Stimulated activated CD4-positive, alpha-beta T cell treated with anti-CD3 and anti-CD28 coated beads, Interleukin-4, amount 100 ng/mL, for 24 hours (primary cell): ENCODE results near the gene PLK2.

Experiments
- DNase-seq: peaks from one replicate; pipeline ENCODE4 v3.0.0-alpha.2; 2020

The PLK2 gene

GRCh38 chr5:58447226-58447625, 12.7 kb downstream of the PLK2 start:
- DNase-seq, result no peak

DNA sequence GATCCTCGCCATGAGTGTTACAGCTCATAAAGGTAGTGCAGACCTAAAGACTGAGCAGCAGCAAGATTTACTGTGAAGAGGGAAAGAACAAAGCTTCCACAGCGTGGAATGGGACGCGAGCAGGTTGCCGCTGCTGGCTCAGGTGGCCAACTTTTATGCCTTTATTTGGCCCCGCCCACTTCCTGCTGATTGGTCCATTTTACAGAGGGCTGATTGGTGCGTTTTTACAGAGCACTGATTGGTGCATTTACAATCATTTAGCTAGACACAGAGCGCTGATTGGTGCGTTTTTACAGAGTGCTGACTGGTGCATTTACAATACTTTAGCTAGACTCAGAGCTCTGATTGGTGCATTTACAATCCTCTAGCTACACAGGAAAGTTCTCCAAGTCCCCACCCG, 13.9 kb downstream of the PLK2 start:
- DNase-seq, result no peak

DNA sequence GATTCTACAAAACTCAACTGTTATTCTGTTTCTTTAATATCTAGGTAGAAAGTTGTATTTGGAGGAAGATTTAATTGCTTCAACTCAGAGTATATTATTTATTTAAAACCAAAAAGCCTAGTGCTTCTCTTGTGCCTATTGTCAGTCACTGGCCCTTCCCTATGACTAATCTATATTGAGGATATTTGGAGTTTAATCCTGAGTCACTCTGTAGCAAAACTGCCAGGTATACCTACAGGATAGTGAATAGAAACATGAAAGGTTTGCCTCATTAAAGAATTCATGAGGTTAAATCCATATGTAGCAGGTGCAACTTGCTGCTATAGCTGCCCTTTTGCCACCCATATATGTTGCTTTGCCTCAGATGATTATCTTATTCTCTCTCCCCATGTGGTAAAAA, 15.1 kb downstream of the PLK2 start:
- no peak for DNase-seq

GRCh38 chr5:58440901-58441460, 18.9 kb downstream of the PLK2 start:
- no peak for DNase-seq

GRCh38 chr5:58439094-58439644, 20.7 kb downstream of the PLK2 start:
- DNase-seq, result no peak

GRCh38 chr5:58437661-58438060, 22.2 kb downstream of the PLK2 start:
- DNase-seq, result no peak

DNA sequence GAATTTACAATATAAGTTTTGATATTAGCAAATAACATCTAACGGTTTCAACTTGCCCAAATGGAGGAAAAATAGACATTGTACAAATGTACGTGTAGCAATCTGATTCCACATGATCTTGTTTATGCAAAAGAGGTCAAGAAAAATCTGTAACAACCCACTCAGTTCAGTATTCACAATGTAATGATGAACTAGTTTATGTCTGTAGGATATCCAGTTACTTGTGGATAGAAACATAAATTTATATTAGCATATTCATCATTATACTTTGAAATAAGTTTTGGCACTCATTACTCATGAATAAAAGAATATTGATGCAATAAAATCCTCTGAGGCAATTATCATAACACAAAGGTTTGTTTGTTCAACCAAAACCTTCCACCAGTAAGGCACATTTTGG, 28.1 kb downstream of the PLK2 start:
- no peak for DNase-seq

DNA sequence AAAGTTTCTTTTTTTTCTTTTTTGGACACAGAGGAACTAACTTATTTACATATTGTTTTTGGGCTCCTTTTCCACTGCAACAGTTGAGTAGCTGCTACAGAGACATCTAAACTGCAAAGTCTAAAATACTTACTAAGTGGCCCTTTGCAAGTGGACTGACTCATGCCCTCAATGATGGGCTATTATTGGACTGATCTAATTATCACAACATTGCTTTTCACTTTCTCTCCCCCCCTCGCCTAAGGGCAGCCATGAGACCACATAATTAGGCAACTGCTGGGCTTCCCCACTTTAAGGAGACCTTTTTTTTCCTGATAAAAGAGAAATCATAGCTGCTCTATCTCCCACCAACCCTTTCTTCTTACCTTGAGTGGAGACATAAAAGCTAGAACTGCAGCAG, 47.0 kb downstream of the PLK2 start:
- DNase-seq, result no peak

GRCh38 chr5:58412081-58412480, 47.8 kb downstream of the PLK2 start:
- no peak for DNase-seq

- no peak for DNase-seq
Observed at GRCh38 chr5:58411372-58411771, 48.5 kb downstream of the PLK2 start.

DNA sequence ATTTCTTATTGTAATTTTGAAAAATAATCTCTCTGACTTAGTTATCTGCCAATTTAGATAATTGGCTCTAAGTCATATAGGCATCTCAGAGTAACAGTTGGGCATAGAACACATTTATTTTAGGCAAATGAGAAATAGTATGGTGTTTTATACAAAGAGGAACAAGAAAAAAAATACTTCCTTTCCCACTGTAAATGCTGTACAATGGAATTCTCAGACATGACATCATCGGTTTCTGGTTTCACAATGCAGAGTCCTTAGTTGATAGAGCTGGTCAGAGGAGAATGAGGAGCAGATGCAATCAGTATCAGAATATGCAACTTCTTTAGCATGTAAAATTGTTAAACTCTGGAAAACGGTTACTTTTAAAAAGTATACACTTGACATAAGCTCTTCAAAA, 49.4 kb downstream of the PLK2 start:
- no peak for DNase-seq

- no peak for DNase-seq
Observed at GRCh38 chr5:58407042-58407719, 52.7 kb downstream of the PLK2 start.

GRCh38 chr5:58406394-58406793, 53.5 kb downstream of the PLK2 start:
- no peak for DNase-seq

GRCh38 chr5:58405175-58405574, 54.7 kb downstream of the PLK2 start:
- DNase-seq, result no peak

DNA sequence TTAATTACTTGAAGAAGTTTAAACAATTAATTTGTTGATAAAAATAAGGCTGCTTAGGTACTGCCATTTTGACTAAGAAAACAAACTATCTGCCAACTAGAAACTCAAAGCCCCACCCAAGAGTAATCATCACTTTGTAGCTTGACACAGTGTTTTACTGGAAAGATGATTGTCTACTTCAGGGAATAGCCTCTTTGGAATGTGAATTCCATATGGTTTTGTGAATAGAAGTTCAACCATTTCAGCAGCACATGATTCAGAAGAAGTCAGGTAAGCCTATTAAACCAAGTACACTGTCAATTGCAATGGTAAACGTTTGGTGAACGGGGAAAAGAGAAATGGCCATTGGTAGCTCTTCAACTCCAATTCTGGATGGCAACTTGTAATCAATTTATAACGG, 55.2 kb downstream of the PLK2 start:
- DNase-seq, result no peak
